A549 treated with RU486 at 1 μM for 4 hours (cell line): ENCODE data around the gene ROPN1L. TPM values are rescaled to one million over a fixed set of nuclear protein-coding genes. Genes with fewer than 3 reads are reported as not detected.

Experiments used
- total RNA-seq: library from RNA; stranded (reverse); fragments of 200-300 nt; extraction: Qiagen RNA extraction; gene quantifications from 5 replicates; pipeline ENCODE4 v1.2.3, GENCODE V29; 2022; ENCODE audit warnings: low read depth

ROPN1L gene
- total RNA-seq = 1.1 to 2.7 TPM (median 2.1 TPM) in 5 replicates

GRCh38 chr5:10441083-10441991 lies at the start of gene ROPN1L:
TSS of gene ROPN1L (plus strand) at chr5:10441879. CDS start at chr5:10442168, 289 bp downstream.

Other genes with a start within 250 kb of the ROPN1L start
- 10.0 to 13.2 TPM (median 11.5 TPM) in 5 replicates for gene ATPSCKMT, start 192.0 kb upstream of the ROPN1L start, total RNA-seq
- 493 to 767 TPM (median 533 TPM) in 5 replicates for gene CCT5, start 191.6 kb upstream of the ROPN1L start, total RNA-seq
- gene CMBL, start 134.0 kb upstream of the ROPN1L start, total RNA-seq = 19.9 to 24.5 TPM (median 22.9 TPM) in 5 replicates
- 39.5 to 73.7 TPM (median 69.1 TPM) in 5 replicates for gene MARCHF6, start 88.2 kb upstream of the ROPN1L start, total RNA-seq
- 8.1 to 12.6 TPM (median 10.8 TPM) in 5 replicates for gene ANKRD33B, start 122.2 kb downstream of the ROPN1L start, total RNA-seq